GM04504 (cell line): ENCODE results near the gene TBC1D10B.
A peak's percentile ranks its signal among the peaks of the same experiment; 100 is the strongest.
"Not testable (repeated sequence)": the region's sequence is repeated elsewhere in the genome, so short reads cannot be mapped to it uniquely, and the experiment has no call there.

Source experiments
- DNase-seq: peaks from one replicate; pipeline ENCODE4 v3.0.0-alpha.2; 2012; ENCODE audit warnings: low read depth

TBC1D10B gene

GRCh38 chr16:30397776-30398660 lies 27.7 kb upstream of the TBC1D10B start:
- DNase-seq: no peak

DNA sequence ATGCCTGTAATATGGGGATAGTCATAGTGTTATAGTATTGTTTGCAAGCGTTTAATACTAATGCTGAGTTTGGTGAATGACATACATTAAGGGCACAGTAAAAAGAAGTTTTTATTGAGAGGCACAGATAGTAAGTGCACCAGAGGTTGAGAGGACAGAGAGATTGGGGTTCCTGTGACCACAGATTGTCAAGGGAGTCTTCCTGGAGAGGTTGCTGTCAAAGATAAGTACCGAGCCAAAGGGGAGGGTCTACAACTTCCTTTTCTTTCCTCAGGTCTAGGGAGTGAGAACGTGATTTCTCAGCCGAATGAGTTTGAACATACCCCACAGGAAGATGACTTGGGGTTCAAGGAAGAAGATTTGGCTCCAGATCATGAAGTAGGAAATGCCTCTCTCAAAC lies 26.8 kb upstream of the TBC1D10B start:
- DNase-seq: no peak

GRCh38 chr16:30396627-30397026 lies 26.3 kb upstream of the TBC1D10B start:
- DNase-seq: not testable (repeated sequence)

GRCh38 chr16:30395992-30396585 lies 25.8 kb upstream of the TBC1D10B start:
- DNase-seq: no peak

- DNase-seq: peak; percentile 70
Measured at GRCh38 chr16:30395155-30395991, 25.1 kb upstream of the TBC1D10B start, which contains the start of gene ZNF48. ZNF48 (plus strand) TSS chr16:30395420; CDS start chr16:30395795, 375 bp downstream.

DNA sequence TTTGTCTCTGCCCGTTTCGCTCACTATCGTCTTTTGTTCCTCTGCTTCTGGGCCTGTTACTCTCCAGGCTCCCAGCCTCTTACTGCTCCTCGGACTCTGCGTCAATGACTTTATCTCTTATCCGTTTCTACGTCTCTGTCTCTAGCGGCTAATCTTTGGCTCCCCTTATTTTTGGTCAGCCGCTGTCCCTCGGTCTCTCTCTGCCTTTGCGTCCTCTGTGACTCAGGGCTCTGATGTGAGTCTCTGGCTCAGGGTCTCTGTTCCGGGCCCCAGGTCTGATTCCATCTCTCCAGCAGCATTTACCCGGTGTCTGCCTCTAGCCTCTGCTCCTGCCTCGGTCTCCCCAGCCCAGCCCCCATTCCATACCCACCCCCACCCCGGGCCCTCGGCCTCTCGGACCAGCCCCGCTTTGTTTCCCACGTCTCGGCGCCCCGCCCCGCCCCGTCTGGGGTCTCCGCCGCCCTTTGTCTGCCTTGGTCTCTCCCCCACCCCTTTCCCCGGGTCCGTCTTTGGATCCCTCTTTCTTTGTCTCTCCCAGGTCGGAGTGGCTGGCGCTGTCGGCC lies 24.4 kb upstream of the TBC1D10B start:
- DNase-seq: no peak

DNA sequence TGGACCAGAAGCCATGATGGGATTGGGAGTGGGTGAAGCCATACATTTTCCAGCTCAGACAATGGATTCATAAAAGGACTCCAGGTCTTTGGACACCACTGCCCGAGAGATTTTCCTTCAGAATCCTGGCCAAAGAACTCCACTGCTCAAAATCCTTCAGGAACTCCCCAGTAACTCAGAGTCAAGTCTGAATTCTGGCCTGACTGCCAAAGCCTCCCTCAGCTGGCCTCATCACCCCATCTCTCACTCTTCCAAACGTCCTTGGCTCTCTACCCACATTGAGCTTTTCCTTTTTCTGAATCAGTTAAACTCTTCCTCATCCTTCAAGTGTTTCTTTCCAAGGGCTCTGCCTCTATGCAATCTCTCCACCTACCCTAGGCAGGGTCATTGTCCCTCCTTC lies 13.2 kb upstream of the TBC1D10B start:
- no peak for DNase-seq

DNA sequence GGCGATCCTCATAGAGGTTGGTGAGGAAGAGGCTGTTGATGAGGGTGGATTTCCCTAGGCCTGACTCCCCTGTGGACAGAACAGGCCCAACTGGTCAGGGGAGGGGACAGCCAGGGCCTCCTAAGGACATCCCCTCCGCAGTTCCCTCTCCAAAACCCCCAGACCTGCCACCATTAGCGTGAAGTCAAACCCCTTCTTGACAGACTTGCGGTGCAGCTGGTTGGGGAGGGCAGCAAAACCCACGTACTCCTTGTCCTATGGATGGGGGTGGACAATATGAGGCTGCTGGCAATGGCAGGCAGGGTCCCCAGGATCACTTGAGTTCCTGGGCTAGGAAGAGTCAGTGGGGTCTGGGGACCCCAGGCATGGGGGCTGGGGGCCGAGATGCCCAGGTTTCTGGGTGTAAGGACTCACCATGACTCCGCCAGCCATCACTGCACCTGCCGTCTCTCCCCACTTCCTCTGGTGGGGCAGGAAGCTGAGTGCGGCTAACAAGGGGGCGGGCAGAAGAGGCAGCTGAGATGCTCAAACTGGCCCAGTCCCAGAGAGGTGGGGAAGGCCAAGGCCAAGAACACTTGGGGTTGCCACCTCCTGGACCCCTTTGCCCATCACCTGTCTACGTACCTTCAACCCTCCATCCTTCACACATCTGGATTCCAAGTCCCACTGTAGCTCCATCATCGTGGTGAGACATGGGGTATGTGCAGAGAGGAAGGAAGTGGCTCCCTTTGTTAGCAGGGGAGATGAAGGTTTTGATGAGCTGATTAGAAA lies 12.0 kb upstream of the TBC1D10B start, which contains the start of gene SEPTIN1:
SEPTIN1 (minus strand) TSS at position 451 of the 771 bp plus-strand sequence; CDS start at position 432, 19 bp downstream.
- no peak for DNase-seq

DNA sequence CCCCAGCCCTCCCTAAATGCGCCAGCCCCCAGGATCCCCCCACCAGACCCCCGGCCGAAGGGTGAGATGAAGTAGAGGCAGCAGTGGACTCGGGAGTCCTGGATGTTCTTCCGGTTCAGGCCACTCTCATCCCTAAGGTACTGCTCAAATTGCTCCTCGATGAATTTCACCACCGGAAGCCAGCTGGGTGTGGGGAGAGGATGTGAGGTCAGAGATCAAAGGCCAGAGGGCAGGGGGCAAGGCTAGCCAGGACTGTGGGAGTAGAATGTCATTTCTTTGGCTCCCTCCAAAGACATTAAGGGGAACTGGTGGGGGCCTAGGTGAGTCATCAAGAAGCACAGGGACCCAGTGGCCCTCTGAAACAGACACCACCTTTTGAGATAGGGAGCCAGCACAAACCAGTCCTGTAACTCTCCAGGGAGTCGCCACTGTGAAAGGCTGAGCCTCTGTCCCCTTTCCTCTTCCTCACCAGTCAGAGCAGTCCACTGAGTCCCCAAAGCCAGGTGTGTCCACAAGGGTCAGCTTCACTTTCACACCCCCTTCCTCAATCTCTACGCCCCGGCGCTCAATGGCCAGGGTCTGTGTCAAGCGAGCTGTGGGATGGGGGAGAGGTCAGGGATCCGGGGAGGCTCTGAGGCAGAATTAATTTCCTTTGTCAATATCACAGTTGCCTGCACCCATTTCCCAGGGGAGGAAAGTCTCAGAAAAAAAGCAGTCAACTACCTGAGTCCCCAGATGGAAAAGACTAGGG lies 11.2 kb upstream of the TBC1D10B start:
- DNase-seq: no peak

- no peak for DNase-seq
Measured at GRCh38 chr16:30380803-30381208, 10.5 kb upstream of the TBC1D10B start.

DNA sequence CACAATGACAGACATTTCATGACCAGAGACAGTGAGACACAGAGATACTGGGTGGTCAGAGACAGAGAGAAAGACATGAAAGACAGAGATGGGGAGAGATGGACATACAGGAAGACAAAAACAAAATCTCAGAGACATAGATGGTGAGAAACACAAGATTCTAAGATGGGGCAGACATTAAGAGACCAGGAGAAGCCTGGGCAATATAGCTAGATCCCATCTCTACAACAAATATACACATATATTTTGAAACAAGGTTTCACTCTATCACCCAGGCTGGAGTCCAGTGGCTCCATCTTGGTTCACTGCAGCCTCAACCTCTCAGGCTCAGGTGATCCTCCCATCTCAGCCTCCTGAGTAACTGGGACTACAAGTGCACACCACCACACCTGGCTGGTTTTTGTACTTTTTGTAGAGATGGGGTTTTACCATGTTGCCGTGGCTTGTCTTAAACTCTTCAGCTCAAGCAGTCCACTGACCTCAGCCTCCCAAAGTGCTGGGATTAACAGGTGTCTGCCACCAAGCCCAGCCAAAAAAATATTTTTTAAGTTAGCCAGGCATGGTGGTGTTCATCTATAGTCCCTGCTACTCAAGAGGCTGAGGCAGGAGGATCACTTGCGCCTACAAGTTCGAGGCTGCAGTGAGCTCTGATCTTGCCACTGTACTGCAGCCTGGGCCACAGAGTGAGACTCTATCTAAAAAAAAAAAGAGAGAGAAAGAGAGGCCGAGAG lies 9.9 kb upstream of the TBC1D10B start:
- DNase-seq: no peak

- DNase-seq: no peak
Measured at GRCh38 chr16:30379158-30379783, 9.0 kb upstream of the TBC1D10B start.

DNA sequence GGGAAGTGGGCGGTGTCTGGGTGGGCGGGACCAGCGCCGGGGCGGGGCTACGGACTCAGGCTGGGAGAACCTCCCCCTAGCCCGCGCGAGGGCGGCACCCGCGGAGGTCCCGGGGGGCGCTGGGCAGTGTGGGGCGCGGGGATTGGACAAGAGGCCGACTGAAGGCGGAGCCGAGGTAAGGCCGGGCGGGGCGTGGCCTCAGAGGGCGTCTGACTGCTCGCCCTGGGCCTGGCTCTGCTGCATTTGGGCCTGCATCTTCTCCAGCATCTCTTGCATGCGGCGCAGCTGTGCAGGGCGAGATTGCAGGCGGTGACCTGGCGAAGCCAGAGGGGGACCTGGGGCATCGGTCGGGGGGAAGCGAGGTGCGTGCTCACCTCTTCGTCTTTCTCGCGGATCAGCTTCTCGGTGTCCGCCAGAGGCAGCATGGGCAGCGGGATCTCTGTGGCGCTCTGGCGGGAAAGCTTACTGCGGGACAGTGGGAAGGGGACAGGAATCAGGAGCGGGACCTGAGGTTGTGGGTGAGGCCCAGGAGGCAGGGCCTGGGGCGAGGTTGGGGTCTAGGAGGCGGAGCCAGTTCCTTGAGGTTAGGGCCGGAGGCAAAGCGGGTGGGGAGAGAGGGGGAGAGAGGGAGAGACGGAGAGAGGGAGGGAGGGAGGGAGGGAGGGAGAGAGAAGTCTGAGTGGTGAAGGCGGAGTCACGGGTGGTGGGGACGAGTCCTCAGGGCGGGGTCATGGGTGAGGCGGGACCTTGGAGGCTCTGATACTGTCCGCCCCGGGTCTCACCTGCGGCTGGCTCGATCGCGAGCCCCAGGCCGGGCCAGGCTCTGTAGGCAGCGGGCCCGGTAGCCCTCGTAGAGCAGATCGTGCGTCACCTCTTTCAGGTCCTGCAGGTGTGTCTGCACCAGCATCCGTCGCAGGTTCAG lies 8.2 kb upstream of the TBC1D10B start:
- DNase-seq: peak; percentile 95

GRCh38 chr16:30377812-30378235 lies 7.5 kb upstream of the TBC1D10B start:
- DNase-seq: peak; percentile 63

DNA sequence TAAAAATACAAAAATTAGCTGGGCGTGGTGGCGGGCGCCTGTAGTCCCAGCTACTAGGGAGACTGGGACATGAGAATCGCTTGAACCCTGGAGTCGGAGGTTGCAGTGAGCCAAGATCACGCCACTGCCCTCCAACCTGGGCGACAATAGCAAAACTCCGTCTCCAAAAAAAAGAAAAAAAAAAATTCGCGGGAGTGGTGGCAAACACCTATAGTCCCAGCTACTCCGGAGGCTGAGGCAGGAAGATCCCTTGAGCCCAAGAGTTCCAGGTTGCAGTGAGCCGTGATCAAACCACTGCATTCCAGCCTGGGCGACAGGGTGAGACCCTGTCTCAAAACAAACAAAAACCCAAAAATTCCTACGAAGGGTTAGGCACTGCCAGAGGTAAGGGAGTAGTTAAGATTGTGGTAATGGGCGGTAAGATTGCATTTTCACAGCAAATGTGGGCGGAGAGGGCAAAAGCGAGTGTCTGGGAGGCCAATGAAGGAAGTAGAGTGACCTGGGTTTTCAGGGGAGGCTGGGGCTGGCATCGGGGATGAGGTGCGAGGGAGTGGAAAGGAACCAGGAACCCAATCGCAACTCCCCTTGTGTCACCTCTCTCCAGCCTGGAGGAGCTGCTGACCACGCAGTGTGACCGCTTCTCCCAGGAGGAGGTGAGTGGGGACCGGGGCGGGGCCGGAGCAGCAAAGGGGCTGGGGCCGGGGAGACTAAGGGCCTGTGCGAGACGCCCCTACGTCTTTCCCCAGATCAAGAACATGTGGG lies 6.9 kb upstream of the TBC1D10B start:
- DNase-seq: no peak

DNA sequence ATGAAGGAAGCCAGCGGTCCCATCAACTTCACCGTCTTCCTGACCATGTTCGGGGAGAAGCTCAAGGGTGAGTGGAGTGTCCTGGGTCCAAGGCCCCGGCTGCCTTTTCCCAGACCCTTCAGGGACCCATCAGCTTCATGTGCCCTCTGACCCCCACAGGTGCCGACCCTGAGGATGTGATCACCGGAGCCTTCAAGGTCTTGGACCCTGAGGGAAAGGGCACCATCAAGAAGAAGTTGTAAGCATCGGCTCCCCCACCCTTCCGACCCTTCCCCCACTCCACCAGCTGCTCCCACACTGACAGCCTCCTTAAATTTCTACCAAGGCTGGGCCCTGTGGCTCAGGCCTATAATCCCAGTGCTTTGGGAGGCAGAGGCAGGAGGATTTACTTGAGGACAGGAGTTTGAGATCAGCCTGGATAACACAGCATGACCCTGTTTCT lies 6.2 kb upstream of the TBC1D10B start:
- no peak for DNase-seq

- DNase-seq: no peak
Measured at GRCh38 chr16:30375864-30376263, 5.6 kb upstream of the TBC1D10B start.
